SK-N-SH (cell line): Measurements from ENCODE around the gene TXNDC11.

Source experiments
- FOXJ3 ChIP-seq: sonication (generic); formaldehyde crosslinking; IDR thresholded peaks from 2 replicates; pipeline ENCODE4 v1.5.1; 2020; ENCODE audit warnings: mild to moderate bottlenecking, missing genetic modification reagents
- FOXM1 ChIP-seq: IDR thresholded peaks from 2 replicates; pipeline ENCODE4 v1.4.0; 2012; ENCODE audit warnings: low read depth, mild to moderate bottlenecking
- POLR2AphosphoS5 ChIP-seq: IDR thresholded peaks from 2 replicates; pipeline ENCODE4 v1.6.1; 2012; ENCODE audit warnings: low read depth, low read length
- TF ChIP-seq, protein P1 (sequence below): fragments of 200-600 bp; sonication (generic); IDR thresholded peaks from 2 replicates; pipeline ENCODE4 v1.6.1; 2017; ENCODE audit warnings: antibody characterized with exemption, mild to moderate bottlenecking, moderate library complexity
- TF ChIP-seq, protein P2 (sequence below): IDR thresholded peaks from 2 replicates; pipeline ENCODE4 v1.6.1; 2012; ENCODE audit warnings: mild to moderate bottlenecking, low read depth, low read length, moderate library complexity

DNA sequence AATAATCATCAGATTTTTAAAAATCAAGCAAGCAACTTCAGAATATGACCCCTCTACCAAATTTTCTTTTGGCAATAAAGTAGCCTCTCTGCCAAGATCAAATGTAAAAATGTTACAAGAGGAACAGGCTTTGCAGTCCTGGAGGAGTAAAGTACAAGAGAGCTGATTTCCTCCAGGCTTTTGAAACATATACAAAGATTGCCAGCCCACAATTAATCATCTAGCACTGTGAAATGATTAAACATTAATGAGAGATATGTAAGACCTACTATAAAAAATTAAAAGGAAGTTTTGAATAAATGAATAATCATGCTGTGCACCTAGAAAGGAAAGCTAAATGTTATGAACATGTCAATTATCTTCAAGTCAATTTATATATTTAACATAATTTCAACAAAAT, 26.3 kb downstream of the TXNDC11 start:
- TF ChIP-seq POLR2AphosphoS5, result no peak
- TF ChIP-seq, protein P1, sequence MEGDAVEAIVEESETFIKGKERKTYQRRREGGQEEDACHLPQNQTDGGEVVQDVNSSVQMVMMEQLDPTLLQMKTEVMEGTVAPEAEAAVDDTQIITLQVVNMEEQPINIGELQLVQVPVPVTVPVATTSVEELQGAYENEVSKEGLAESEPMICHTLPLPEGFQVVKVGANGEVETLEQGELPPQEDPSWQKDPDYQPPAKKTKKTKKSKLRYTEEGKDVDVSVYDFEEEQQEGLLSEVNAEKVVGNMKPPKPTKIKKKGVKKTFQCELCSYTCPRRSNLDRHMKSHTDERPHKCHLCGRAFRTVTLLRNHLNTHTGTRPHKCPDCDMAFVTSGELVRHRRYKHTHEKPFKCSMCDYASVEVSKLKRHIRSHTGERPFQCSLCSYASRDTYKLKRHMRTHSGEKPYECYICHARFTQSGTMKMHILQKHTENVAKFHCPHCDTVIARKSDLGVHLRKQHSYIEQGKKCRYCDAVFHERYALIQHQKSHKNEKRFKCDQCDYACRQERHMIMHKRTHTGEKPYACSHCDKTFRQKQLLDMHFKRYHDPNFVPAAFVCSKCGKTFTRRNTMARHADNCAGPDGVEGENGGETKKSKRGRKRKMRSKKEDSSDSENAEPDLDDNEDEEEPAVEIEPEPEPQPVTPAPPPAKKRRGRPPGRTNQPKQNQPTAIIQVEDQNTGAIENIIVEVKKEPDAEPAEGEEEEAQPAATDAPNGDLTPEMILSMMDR, result no peak
- no peak for TF ChIP-seq FOXM1
- TF ChIP-seq, protein P2, sequence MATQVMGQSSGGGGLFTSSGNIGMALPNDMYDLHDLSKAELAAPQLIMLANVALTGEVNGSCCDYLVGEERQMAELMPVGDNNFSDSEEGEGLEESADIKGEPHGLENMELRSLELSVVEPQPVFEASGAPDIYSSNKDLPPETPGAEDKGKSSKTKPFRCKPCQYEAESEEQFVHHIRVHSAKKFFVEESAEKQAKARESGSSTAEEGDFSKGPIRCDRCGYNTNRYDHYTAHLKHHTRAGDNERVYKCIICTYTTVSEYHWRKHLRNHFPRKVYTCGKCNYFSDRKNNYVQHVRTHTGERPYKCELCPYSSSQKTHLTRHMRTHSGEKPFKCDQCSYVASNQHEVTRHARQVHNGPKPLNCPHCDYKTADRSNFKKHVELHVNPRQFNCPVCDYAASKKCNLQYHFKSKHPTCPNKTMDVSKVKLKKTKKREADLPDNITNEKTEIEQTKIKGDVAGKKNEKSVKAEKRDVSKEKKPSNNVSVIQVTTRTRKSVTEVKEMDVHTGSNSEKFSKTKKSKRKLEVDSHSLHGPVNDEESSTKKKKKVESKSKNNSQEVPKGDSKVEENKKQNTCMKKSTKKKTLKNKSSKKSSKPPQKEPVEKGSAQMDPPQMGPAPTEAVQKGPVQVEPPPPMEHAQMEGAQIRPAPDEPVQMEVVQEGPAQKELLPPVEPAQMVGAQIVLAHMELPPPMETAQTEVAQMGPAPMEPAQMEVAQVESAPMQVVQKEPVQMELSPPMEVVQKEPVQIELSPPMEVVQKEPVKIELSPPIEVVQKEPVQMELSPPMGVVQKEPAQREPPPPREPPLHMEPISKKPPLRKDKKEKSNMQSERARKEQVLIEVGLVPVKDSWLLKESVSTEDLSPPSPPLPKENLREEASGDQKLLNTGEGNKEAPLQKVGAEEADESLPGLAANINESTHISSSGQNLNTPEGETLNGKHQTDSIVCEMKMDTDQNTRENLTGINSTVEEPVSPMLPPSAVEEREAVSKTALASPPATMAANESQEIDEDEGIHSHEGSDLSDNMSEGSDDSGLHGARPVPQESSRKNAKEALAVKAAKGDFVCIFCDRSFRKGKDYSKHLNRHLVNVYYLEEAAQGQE, result no peak
- no peak for TF ChIP-seq FOXJ3
